ENCODE data around the gene ERBB2.

The ERBB2 gene

GRCh38 chr17:39671651-39672521 lies 28.0 kb upstream of the ERBB2 start:
- no peak for DNase-seq
- Histone ChIP-seq H3K9ac (ENCODE audit: low read length) (no peak overlapping the region), H3K36me3 (replicated peaks; ENCODE audit: insufficient read depth, low read length) (no peaks in the 10 kb centered on the region), H3K27ac (ENCODE audit: low read length) (no peak overlapping the region), H3F3A (ENCODE audit: insufficient read depth, low read length) (no peaks in the 10 kb centered on the region), H3K79me2 (ENCODE audit: low read length) (no peaks in the 10 kb centered on the region), H3K27me3 (replicated peaks; ENCODE audit: insufficient read depth, low read length) (peaks cover 22% of the 10 kb centered on the region), H3K4me2 (ENCODE audit: low read depth, low read length) (no peak overlapping the region), H4K20me1 (ENCODE audit: insufficient read depth, low read length) (no peaks in the 10 kb centered on the region), H3K4me3 (ENCODE audit: low read length) (no peak overlapping the region), H3K9me2 (replicated peaks; ENCODE audit: insufficient read depth, low read length) (no peaks in the 10 kb centered on the region), H3K9me3 (replicated peaks; ENCODE audit: insufficient read depth, low read length) (no peaks in the 10 kb centered on the region), H3K4me1 (ENCODE audit: low read length) (no peaks in the 10 kb centered on the region), H2AFZ (ENCODE audit: low read length) (no peak overlapping the region)
- TF ChIP-seq EZH2phosphoT487 (IDR thresholded peaks at IDR 0.05; ENCODE audit: low read length) = no peak
- peak; percentile 47 for TF ChIP-seq CTCF (IDR thresholded peaks at IDR 0.05; ENCODE audit: low read length)

GRCh38 chr17:39672522-39673334 lies 27.1 kb upstream of the ERBB2 start:
- no peak for DNase-seq
- H3K27ac ChIP-seq (ENCODE audit: low read length) = no peak overlapping the region
- peaks cover 14% of the 10 kb centered on the region; the same call in 1 of the 2 replicates for H3K27me3 ChIP-seq (replicated peaks; ENCODE audit: insufficient read depth, low read length)
- TF ChIP-seq EZH2 (optimal IDR thresholded peaks at IDR 0.05; ENCODE audit: low read depth, low read length) (no peak), EZH2phosphoT487 (IDR thresholded peaks at IDR 0.05; ENCODE audit: low read length) (no peak), CTCF (IDR thresholded peaks at IDR 0.05; ENCODE audit: low read length) (no peak)
- no peak overlapping the region for H3K4me3 ChIP-seq (ENCODE audit: low read length)
- H4K20me1 ChIP-seq (ENCODE audit: insufficient read depth, low read length) = no peaks in the 10 kb centered on the region
- H3K4me2 ChIP-seq (ENCODE audit: low read depth, low read length) = no peak overlapping the region
- H3K4me1 ChIP-seq (ENCODE audit: low read length) = no peaks in the 10 kb centered on the region
- no peaks in the 10 kb centered on the region for H3K36me3 ChIP-seq (replicated peaks; ENCODE audit: insufficient read depth, low read length)
- no peak overlapping the region for H3K9ac ChIP-seq (ENCODE audit: low read length)
- no peak overlapping the region for H2AFZ ChIP-seq (ENCODE audit: low read length)
- H3K9me3 ChIP-seq (replicated peaks; ENCODE audit: insufficient read depth, low read length) = no peaks in the 10 kb centered on the region
- no peaks in the 10 kb centered on the region for H3F3A ChIP-seq (ENCODE audit: insufficient read depth, low read length)
- H3K79me2 ChIP-seq (ENCODE audit: low read length) = no peaks in the 10 kb centered on the region
- no peaks in the 10 kb centered on the region for H3K9me2 ChIP-seq (replicated peaks; ENCODE audit: insufficient read depth, low read length)

GRCh38 chr17:39673335-39674081 lies 26.4 kb upstream of the ERBB2 start:
- H3K4me2 ChIP-seq (ENCODE audit: low read depth, low read length) = no peak overlapping the region
- no peaks in the 10 kb centered on the region for H3K9me3 ChIP-seq (replicated peaks; ENCODE audit: insufficient read depth, low read length)
- TF ChIP-seq EZH2 (optimal IDR thresholded peaks at IDR 0.05; ENCODE audit: low read depth, low read length) (no peak), CTCF (IDR thresholded peaks at IDR 0.05; ENCODE audit: low read length) (no peak), EZH2phosphoT487 (IDR thresholded peaks at IDR 0.05; ENCODE audit: low read length) (no peak)
- H3K27me3 ChIP-seq (replicated peaks; ENCODE audit: insufficient read depth, low read length) = peaks cover 9% of the 10 kb centered on the region; the same call in 1 of the 2 replicates
- no peak overlapping the region for H3K27ac ChIP-seq (ENCODE audit: low read length)
- no peaks in the 10 kb centered on the region for H4K20me1 ChIP-seq (ENCODE audit: insufficient read depth, low read length)
- H3K79me2 ChIP-seq (ENCODE audit: low read length) = no peaks in the 10 kb centered on the region
- H3K9ac ChIP-seq (ENCODE audit: low read length) = no peak overlapping the region
- no peaks in the 10 kb centered on the region for H3K9me2 ChIP-seq (replicated peaks; ENCODE audit: insufficient read depth, low read length)
- H2AFZ ChIP-seq (ENCODE audit: low read length) = no peak overlapping the region
- H3K4me1 ChIP-seq (ENCODE audit: low read length) = no peaks in the 10 kb centered on the region
- DNase-seq = no peak
- H3K36me3 ChIP-seq (replicated peaks; ENCODE audit: insufficient read depth, low read length) = no peaks in the 10 kb centered on the region
- H3K4me3 ChIP-seq (ENCODE audit: low read length) = no peak overlapping the region
- H3F3A ChIP-seq (ENCODE audit: insufficient read depth, low read length) = no peaks in the 10 kb centered on the region
